Measurements from ENCODE around the gene KMT2A.

DNA sequence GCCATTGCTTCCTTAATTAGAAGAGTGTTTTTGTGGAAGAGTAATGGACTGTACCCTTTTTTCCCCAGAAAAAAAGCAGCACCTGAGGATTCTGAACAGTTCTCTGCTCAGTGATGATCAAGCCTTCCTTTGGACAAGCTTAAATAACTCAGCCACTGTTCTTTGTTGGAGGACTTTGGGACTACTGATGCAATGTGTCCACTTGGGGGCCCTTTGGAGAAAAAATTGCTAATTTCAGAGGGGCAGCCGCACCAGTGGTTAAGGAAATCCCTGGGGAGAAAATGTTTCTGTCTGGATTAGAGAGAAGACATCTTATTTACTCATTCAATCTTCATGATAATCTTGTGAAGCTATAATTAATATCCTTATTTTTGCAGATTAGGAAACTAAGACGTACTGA, 5.3 kb upstream of the KMT2A start:
- TF ChIP-seq, protein P1, sequence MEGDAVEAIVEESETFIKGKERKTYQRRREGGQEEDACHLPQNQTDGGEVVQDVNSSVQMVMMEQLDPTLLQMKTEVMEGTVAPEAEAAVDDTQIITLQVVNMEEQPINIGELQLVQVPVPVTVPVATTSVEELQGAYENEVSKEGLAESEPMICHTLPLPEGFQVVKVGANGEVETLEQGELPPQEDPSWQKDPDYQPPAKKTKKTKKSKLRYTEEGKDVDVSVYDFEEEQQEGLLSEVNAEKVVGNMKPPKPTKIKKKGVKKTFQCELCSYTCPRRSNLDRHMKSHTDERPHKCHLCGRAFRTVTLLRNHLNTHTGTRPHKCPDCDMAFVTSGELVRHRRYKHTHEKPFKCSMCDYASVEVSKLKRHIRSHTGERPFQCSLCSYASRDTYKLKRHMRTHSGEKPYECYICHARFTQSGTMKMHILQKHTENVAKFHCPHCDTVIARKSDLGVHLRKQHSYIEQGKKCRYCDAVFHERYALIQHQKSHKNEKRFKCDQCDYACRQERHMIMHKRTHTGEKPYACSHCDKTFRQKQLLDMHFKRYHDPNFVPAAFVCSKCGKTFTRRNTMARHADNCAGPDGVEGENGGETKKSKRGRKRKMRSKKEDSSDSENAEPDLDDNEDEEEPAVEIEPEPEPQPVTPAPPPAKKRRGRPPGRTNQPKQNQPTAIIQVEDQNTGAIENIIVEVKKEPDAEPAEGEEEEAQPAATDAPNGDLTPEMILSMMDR (IDR thresholded peaks at IDR 0.05; ENCODE audit: borderline replicate concordance, extremely low read depth, low read length, poor library complexity, severe bottlenecking): no peak
- no peak for TF ChIP-seq EZH2 (IDR thresholded peaks at IDR 0.05; ENCODE audit: borderline replicate concordance, low read depth, low read length, severe bottlenecking)

Data from DND-41 (cell line).